ENCODE results near the gene GOT1. TPM values are rescaled to one million over a fixed set of nuclear protein-coding genes. Genes with fewer than 3 reads are reported as not detected.

The GOT1 gene
- total and polyA plus RNA-seq, 2 of the 8 experiments (the other 6 are each of a cell fraction or from before 2014, with no cell fraction given): 16.7 to 47.0 TPM

- Histone ChIP-seq H3K18ac (ENCODE audit: extremely low read depth, low read length) (no peak overlapping the region), H3K9me3 (ENCODE audit: insufficient read depth in 2 of 2, low read depth in 1 of 2, low read length in 1 of 2) (no peaks in the 10 kb centered on the region), H3K27me3 (replicated peaks in 1 of 4; ENCODE audit: control insufficient read depth in 3 of 4, extremely low read depth in 1 of 4, insufficient read depth in 3 of 4, low read length in 3 of 4) (no peaks in the 10 kb centered on the region), H3K56ac (replicated peaks; ENCODE audit: insufficient read length, low read depth, low read length) (no peak overlapping the region), H3K79me2 (ENCODE audit: control insufficient read depth in 1 of 2, insufficient read depth in 2 of 2, low read length in 2 of 2) (no peaks in the 10 kb centered on the region), H2BK20ac (ENCODE audit: low read length) (no peak overlapping the region), H3K23ac (ENCODE audit: insufficient read length) (no peak overlapping the region), H2BK15ac (ENCODE audit: low read length) (no peak overlapping the region), H3K23me2 (ENCODE audit: low read depth, low read length) (no peaks in the 10 kb centered on the region), H4K20me1 (replicated peaks in 1 of 2; ENCODE audit: control insufficient read depth in 1 of 2, insufficient read depth in 2 of 2, low read length in 2 of 2) (peaks cover 0 to 3% of the 10 kb centered on the region in 2 experiments), H3K4ac (replicated peaks; ENCODE audit: insufficient read length, low read depth, low read length) (no peak overlapping the region), H3K4me1 (replicated peaks in 1 of 4; ENCODE audit: control insufficient read depth in 3 of 4, insufficient read depth in 4 of 4, low read length in 3 of 4) (peaks cover 3 to 18% (median 11%) of the 10 kb centered on the region in 4 experiments; a peak in 6 of 7 replicates), H2BK5ac (ENCODE audit: low read depth, low read length) (no peak overlapping the region), H3K9ac (replicated peaks in 1 of 4; ENCODE audit: extremely low read depth in 1 of 4, low read depth in 3 of 4, low read length in 3 of 4) (no peak overlapping the region), H2BK120ac (replicated peaks; ENCODE audit: low read depth, low read length) (no peak overlapping the region), H3K4me3 (ENCODE audit: extremely low read depth in 1 of 4, insufficient read depth in 2 of 4, low read depth in 3 of 4, low read length in 4 of 4) (peak overlapping the region in 1 of 4 experiments; percentile 48; a peak in 2 of 8 replicates), H2AK5ac (ENCODE audit: low read depth, low read length) (no peak overlapping the region), H3K36me3 (ENCODE audit: control insufficient read depth in 2 of 4, insufficient read depth in 4 of 4, low read length in 3 of 4) (peaks cover 0 to 15% (median 9%) of the 10 kb centered on the region in 4 experiments; a peak in 5 of 8 replicates), H3K14ac (ENCODE audit: insufficient read length) (no peak overlapping the region), H2BK12ac (ENCODE audit: low read depth, low read length) (no peak overlapping the region), H3K27ac (ENCODE audit: low read depth, low read length) (no peak overlapping the region), H4K5ac (ENCODE audit: insufficient read length, low read depth, low read length) (no peak overlapping the region), H2AFZ (ENCODE audit: low read length) (no peak overlapping the region), H3K4me2 (ENCODE audit: insufficient read depth in 1 of 2, low read depth in 2 of 2, low read length in 2 of 2) (peak overlapping the region; percentile 50 to 63), H4K8ac (ENCODE audit: extremely low read depth, insufficient read depth, low read length) (no peak overlapping the region), H3K79me1 (ENCODE audit: low read depth, low read length) (no peaks in the 10 kb centered on the region), H4K91ac (replicated peaks; ENCODE audit: insufficient read length, low read length) (no peak overlapping the region)
- TF ChIP-seq RFX5 (IDR thresholded peaks at IDR 0.05; ENCODE audit: borderline replicate concordance, low read depth, low read length): no peak
- TF ChIP-seq RXRA (IDR thresholded peaks at IDR 0.05; ENCODE audit: insufficient read depth, low read depth, low read length): no peak
- TF ChIP-seq BACH1 (IDR thresholded peaks at IDR 0.05; ENCODE audit: low read length): no peak
- TF ChIP-seq NANOG (IDR thresholded peaks at IDR 0.05; ENCODE audit: insufficient read depth, low read depth, low read length, poor library complexity, severe bottlenecking): no peak
- no peak for TF ChIP-seq SAP30 (IDR thresholded peaks at IDR 0.05; ENCODE audit: insufficient read depth, insufficient replicate concordance, low read length)
- no peak for TF ChIP-seq EGR1 (IDR thresholded peaks at IDR 0.05; ENCODE audit: borderline replicate concordance, low read depth, low read length)
- no peak for TF ChIP-seq CHD2 (IDR thresholded peaks at IDR 0.05; ENCODE audit: low read length)
- TF ChIP-seq MAFK (IDR thresholded peaks at IDR 0.05; ENCODE audit: low read depth, low read length): 0 out of 2 replicates have a peak, but pooled peaks have one; percentile 3
- TF ChIP-seq JUND (IDR thresholded peaks at IDR 0.05; ENCODE audit: low read length): peak; percentile 39; the same call in 1 of the 2 replicates
- no peak for TF ChIP-seq MAX (IDR thresholded peaks at IDR 0.05)
- TF ChIP-seq, protein P1, sequence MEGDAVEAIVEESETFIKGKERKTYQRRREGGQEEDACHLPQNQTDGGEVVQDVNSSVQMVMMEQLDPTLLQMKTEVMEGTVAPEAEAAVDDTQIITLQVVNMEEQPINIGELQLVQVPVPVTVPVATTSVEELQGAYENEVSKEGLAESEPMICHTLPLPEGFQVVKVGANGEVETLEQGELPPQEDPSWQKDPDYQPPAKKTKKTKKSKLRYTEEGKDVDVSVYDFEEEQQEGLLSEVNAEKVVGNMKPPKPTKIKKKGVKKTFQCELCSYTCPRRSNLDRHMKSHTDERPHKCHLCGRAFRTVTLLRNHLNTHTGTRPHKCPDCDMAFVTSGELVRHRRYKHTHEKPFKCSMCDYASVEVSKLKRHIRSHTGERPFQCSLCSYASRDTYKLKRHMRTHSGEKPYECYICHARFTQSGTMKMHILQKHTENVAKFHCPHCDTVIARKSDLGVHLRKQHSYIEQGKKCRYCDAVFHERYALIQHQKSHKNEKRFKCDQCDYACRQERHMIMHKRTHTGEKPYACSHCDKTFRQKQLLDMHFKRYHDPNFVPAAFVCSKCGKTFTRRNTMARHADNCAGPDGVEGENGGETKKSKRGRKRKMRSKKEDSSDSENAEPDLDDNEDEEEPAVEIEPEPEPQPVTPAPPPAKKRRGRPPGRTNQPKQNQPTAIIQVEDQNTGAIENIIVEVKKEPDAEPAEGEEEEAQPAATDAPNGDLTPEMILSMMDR (IDR thresholded peaks at IDR 0.05; ENCODE audit: control extremely low read depth in 1 of 3, insufficient read depth in 1 of 3, low read depth in 1 of 3, low read length in 3 of 3): no peak
- CTCF ChIA-PET (ENCODE audit: partially characterized antibody): interaction anchor here (0.9 to 4.2 kb wide), 17 partner anchors 10 to 226 kb away, joined by 3 to 21 read pairs (median 4); partner anchors contain the start of gene GOT1
- FAIRE-seq (no peak), DNase-seq (ENCODE audit: low read depth in 1 of 2, low spot score in 2 of 2) (no peak)
- POLR2A ChIA-PET (ENCODE audit: partially characterized antibody): interaction anchor here (0.5 to 3.1 kb wide), 4 partner anchors 33 to 321 kb away, joined by 3 to 17 read pairs (median 6); partner anchors contain the start of gene GOT1
- 43% methylated on average over 2 of the region's 2 CpGs; no CpG with 5 or more reads in 1 of the 2 experiments for WGBS, 2 experiments (ENCODE audit: extremely low coverage in 1 of 2, insufficient coverage in 1 of 2, insufficient read length in 1 of 2, insufficient replicate concordance in 2 of 2, low coverage in 1 of 2, low lambda C conversion rate in 2 of 2, missing lambda C conversion rate in 1 of 2)
Observed at GRCh38 chr10:99393036-99393435, 37.4 kb downstream of the GOT1 start.

Measured in H1 (cell line).